Activated T-helper 17 cell treated with anti-CD3 and anti-CD28 coated beads, Interleukin-2, amount 50 U/mL, for 72 hours (primary cell): ENCODE data around the gene NFYA. TPM values are rescaled to one million over a fixed set of nuclear protein-coding genes. Genes with fewer than 3 reads are reported as not detected.

Source experiments
- total RNA-seq, 2 donors: library from RNA; stranded (reverse); gene quantifications; one replicate each; pipeline ENCODE4 v1.2.3, GENCODE V29; 2022

The NFYA gene
- total RNA-seq, 2 donors from 2014 or later = 23.3 to 25.0 TPM

Other genes starting within 250 kb of the NFYA start
- 1 to 10 TPM; 2.9 to 6.7 TPM for gene UNC5CL, start 33.8 kb upstream of the NFYA start, total RNA-seq
- not detected for gene TSPO2, start 30.5 kb upstream of the NFYA start, total RNA-seq
- gene APOBEC2, start 19.8 kb upstream of the NFYA start, total RNA-seq = not detected
- gene OARD1, start 618 bp upstream of the NFYA start, total RNA-seq = 10 to 100 TPM; 31.8 to 41.2 TPM
- gene TREML1, start 81.4 kb downstream of the NFYA start, total RNA-seq = not detected
- gene TREM2, start 90.1 kb downstream of the NFYA start, total RNA-seq = not detected
- 1 to 10 TPM; 3.3 to 6.2 TPM for gene TREML2, start 128.2 kb downstream of the NFYA start, total RNA-seq
- not detected for gene TREML4, start 155.4 kb downstream of the NFYA start, total RNA-seq
- gene TREM1, start 213.7 kb downstream of the NFYA start, total RNA-seq = 1 to 10 TPM in 1 of 2 donors, not detected in 1; 5.1 TPM